Uterus (tissue), 2 donors: Measurements from ENCODE around the gene SYCP2.

Source experiments
- CTCF ChIP-seq, 4 experiments: fragments of 200-600 bp in 2 of 4; fragments of 450-650 bp in 2 of 4; sonication (generic) in 2 of 4; IDR thresholded peaks; one replicate each; pipeline ENCODE4 v1.5.1; 2016 to 2019; ENCODE audit warnings: antibody characterized with exemption in 4 of 4, mild to moderate bottlenecking in 2 of 4, moderate library complexity in 1 of 4
- POLR2A ChIP-seq, 2 donors: fragments of 450-650 bp; IDR thresholded peaks; one replicate each; pipeline ENCODE4 v1.6.1; 2016; ENCODE audit warnings: antibody characterized with exemption in 2 of 2, mild to moderate bottlenecking in 1 of 2, moderate library complexity in 1 of 2

GRCh38 chr20:59884494-59884893 lies 48.9 kb downstream of the SYCP2 start:
- TF ChIP-seq CTCF (IDR thresholded peaks at IDR 0.05) (no peak), POLR2A (IDR thresholded peaks at IDR 0.05) (no peak)
